Astrocyte (in vitro differentiated cells and primary cell): ENCODE data around the gene GHRHR. TPM values are rescaled to one million over a fixed set of nuclear protein-coding genes. Genes with fewer than 3 reads are reported as not detected.

Source experiments
- DNase-seq: peaks from one replicate; pipeline ENCODE4 v3.0.0-alpha.2; 2010; ENCODE audit warnings: low read depth
- FAIRE-seq: peaks from 2 replicates; lab custom pipeline; 2011; peaks lifted over from hg19 to GRCh38; lab: Jason Lieb, UNC
- H2AFZ ChIP-seq: 2 replicates; pipeline ENCODE4 v1.6.0; 2012; ENCODE audit warnings: low read depth, low read length, inconsistent platforms
- H3K27ac ChIP-seq: 2 replicates; pipeline ENCODE4 v1.5.1; 2011; ENCODE audit warnings: low read depth, low read length, inconsistent platforms
- H3K27me3 ChIP-seq: 2 replicates; pipeline ENCODE4 v1.6.0; 2011; ENCODE audit warnings: low read length, inconsistent platforms; ENCODE audit not compliant: insufficient read depth
- H3K36me3 ChIP-seq: 2 replicates; pipeline ENCODE4 v1.5.1; 2011; ENCODE audit warnings: low read length, inconsistent platforms; ENCODE audit not compliant: insufficient read depth
- H3K4me1 ChIP-seq: 2 replicates; pipeline ENCODE4 v1.5.1; 2011; ENCODE audit warnings: low read length, inconsistent platforms; ENCODE audit not compliant: insufficient read depth
- H3K4me2 ChIP-seq: 2 replicates; pipeline ENCODE4 v1.6.0; 2012; ENCODE audit warnings: low read length, inconsistent platforms
- H3K4me3 ChIP-seq: 2 replicates; pipeline ENCODE4 v1.5.1; 2011; ENCODE audit warnings: low read depth, mild to moderate bottlenecking, low read length, inconsistent platforms; ENCODE audit not compliant: insufficient read depth
- H3K79me2 ChIP-seq: 2 replicates; pipeline ENCODE4 v1.6.0; 2012; ENCODE audit warnings: mild to moderate bottlenecking, low read length, inconsistent platforms; ENCODE audit not compliant: insufficient read depth
- H3K9ac ChIP-seq: 2 replicates; pipeline ENCODE4 v1.6.0; 2012; ENCODE audit warnings: mild to moderate bottlenecking, low read length, inconsistent platforms
- H3K9me3 ChIP-seq: 2 replicates; pipeline ENCODE4 v1.5.1; 2012; ENCODE audit warnings: low read depth, mild to moderate bottlenecking, low read length, inconsistent platforms; ENCODE audit not compliant: insufficient read depth
- H4K20me1 ChIP-seq: 2 replicates; pipeline ENCODE4 v1.6.0; 2012; ENCODE audit warnings: low read length, inconsistent platforms; ENCODE audit not compliant: insufficient read depth
- H3K27ac Mint-ChIP-seq: one replicate; pipeline ENCODE4 v1.8.0; 2021; ENCODE audit warnings: mild to moderate bottlenecking, mixed read lengths; ENCODE audit not compliant: unreplicated experiment
- H3K27me3 Mint-ChIP-seq: one replicate; pipeline ENCODE4 v1.8.0; 2021; ENCODE audit warnings: low read depth, mixed read lengths; ENCODE audit not compliant: unreplicated experiment
- H3K36me3 Mint-ChIP-seq: one replicate; pipeline ENCODE4 v1.8.0; 2021; ENCODE audit warnings: low read depth, mixed read lengths; ENCODE audit not compliant: unreplicated experiment
- H3K4me1 Mint-ChIP-seq: one replicate; pipeline ENCODE4 v1.8.0; 2021; ENCODE audit warnings: low read depth, mixed read lengths; ENCODE audit not compliant: unreplicated experiment
- H3K4me3 Mint-ChIP-seq: one replicate; pipeline ENCODE4 v1.8.0; 2021; ENCODE audit warnings: mild to moderate bottlenecking, moderate library complexity, mixed read lengths; ENCODE audit not compliant: unreplicated experiment
- H3K9me3 Mint-ChIP-seq: one replicate; pipeline ENCODE4 v1.8.0; 2021; ENCODE audit warnings: mild to moderate bottlenecking, mixed read lengths; ENCODE audit not compliant: unreplicated experiment
- EZH2 ChIP-seq: IDR thresholded peaks from 2 replicates; pipeline ENCODE4 v1.6.1; 2012; ENCODE audit warnings: mild to moderate bottlenecking, low read length, inconsistent platforms; ENCODE audit not compliant: insufficient read depth
- total RNA-seq: library from RNA; stranded (reverse); gene quantifications from 2 replicates; pipeline ENCODE4 v1.2.1, GENCODE V29; 2021
- TF ChIP-seq, protein P1 (sequence below): IDR thresholded peaks from 2 replicates; pipeline ENCODE4 v1.5.1; 2011; ENCODE audit warnings: low read depth, mild to moderate bottlenecking, inconsistent platforms, low read length, moderate library complexity; ENCODE audit not compliant: insufficient read depth

Gene GHRHR
- total RNA-seq, 1 donor from 2014 or later = not detected

DNA sequence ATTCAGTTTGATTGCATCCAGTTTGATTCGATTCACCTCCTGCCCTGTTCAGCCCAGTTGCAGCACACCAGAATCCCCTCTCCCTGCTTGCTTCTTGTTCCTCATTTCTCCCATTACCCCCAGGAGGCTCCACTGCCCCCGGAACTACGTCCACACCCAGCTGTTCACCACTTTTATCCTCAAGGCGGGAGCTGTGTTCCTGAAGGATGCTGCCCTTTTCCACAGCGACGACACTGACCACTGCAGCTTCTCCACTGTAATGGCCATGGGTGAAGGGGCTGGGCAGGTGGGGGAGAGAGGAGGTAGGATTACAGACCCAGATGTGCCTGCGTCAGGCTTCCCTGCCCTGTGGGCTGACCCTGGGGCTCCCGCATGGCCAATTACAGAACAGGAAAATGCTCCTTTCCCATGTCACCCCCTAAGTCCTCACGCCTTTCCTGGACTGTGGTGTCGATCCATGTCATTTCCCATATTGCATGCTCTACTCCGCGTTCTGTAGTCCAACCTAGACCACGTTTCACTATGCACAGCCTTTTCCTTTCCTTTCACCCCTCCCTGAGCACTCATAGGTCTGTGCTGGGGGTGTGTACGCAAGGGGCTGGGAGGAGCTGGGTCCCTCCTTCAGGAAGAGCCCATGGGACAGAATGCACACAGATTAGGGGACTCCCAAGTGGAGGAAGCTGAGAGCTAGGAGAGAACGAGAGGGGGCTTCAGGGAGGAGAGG is 8.2 kb downstream of the GHRHR start:
- no peaks in the 10 kb centered on the region for H3K9me3 ChIP-seq
- no peak overlapping the region for H3K4me3 ChIP-seq
- Mint-ChIP-seq H3K4me1 (peaks cover 2% of the 10 kb centered on the region), H3K4me3 (no peak overlapping the region), H3K36me3 (no peaks in the 10 kb centered on the region), H3K27me3 (peaks cover 69% of the 10 kb centered on the region), H3K27ac (no peak overlapping the region), H3K9me3 (no peaks in the 10 kb centered on the region)
- no peak for FAIRE-seq
- H3K4me1 ChIP-seq = no peaks in the 10 kb centered on the region
- no peak overlapping the region for H3K27ac ChIP-seq
- no peak overlapping the region for H2AFZ ChIP-seq
- H3K27me3 ChIP-seq = peaks cover 49% of the 10 kb centered on the region
- H3K79me2 ChIP-seq = no peaks in the 10 kb centered on the region
- no peak for DNase-seq
- no peaks in the 10 kb centered on the region for H4K20me1 ChIP-seq
- no peak overlapping the region for H3K9ac ChIP-seq
- no peaks in the 10 kb centered on the region for H3K36me3 ChIP-seq
- no peak for TF ChIP-seq EZH2
- TF ChIP-seq, protein P1, sequence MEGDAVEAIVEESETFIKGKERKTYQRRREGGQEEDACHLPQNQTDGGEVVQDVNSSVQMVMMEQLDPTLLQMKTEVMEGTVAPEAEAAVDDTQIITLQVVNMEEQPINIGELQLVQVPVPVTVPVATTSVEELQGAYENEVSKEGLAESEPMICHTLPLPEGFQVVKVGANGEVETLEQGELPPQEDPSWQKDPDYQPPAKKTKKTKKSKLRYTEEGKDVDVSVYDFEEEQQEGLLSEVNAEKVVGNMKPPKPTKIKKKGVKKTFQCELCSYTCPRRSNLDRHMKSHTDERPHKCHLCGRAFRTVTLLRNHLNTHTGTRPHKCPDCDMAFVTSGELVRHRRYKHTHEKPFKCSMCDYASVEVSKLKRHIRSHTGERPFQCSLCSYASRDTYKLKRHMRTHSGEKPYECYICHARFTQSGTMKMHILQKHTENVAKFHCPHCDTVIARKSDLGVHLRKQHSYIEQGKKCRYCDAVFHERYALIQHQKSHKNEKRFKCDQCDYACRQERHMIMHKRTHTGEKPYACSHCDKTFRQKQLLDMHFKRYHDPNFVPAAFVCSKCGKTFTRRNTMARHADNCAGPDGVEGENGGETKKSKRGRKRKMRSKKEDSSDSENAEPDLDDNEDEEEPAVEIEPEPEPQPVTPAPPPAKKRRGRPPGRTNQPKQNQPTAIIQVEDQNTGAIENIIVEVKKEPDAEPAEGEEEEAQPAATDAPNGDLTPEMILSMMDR = no peak
- H3K4me2 ChIP-seq = no peak overlapping the region

DNA sequence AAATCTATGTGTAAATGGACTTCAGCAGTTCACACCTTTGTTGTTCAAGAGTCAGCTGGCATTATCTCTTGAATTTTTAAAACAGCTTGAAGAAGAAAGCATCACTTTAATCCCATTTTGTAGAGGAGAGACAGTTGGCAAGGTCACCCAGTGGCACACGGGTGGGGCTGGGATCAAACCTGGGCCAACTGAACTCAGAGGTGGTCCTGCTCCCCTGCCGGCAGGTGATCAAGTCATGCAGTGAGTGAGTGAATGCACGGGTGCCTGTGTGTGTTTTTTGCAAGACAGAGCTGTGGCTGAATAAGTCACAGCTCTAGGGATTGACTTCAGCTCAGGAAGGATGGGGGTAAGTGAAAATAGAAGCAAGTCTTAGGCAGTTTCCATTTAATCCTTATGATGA is 9.5 kb downstream of the GHRHR start:
- Mint-ChIP-seq H3K36me3 (peaks cover 3% of the 10 kb centered on the region), H3K9me3 (no peaks in the 10 kb centered on the region), H3K27ac (no peak overlapping the region), H3K4me1 (peaks cover 2% of the 10 kb centered on the region), H3K27me3 (peaks cover 69% of the 10 kb centered on the region), H3K4me3 (no peak overlapping the region)
- Histone ChIP-seq H2AFZ (no peak overlapping the region), H3K27ac (no peak overlapping the region), H4K20me1 (peaks cover 5% of the 10 kb centered on the region), H3K4me1 (no peaks in the 10 kb centered on the region), H3K9ac (no peak overlapping the region), H3K36me3 (no peaks in the 10 kb centered on the region), H3K4me2 (no peak overlapping the region), H3K9me3 (no peaks in the 10 kb centered on the region), H3K4me3 (no peak overlapping the region), H3K27me3 (peaks cover 52% of the 10 kb centered on the region), H3K79me2 (no peaks in the 10 kb centered on the region)
- FAIRE-seq (no peak), DNase-seq (no peak)
- TF ChIP-seq, protein P1 = no peak
- TF ChIP-seq EZH2 = no peak
